Hepatocyte (in vitro differentiated cells): ENCODE data around the gene TEX13A.

Experiments
- EZH2phosphoT487 ChIP-seq: fragments of 200-600 bp; sonication (generic); IDR thresholded peaks from one replicate; pipeline ENCODE4 v1.6.1; 2018; ENCODE audit warnings: antibody characterized with exemption, mild to moderate bottlenecking, low read depth, moderate library complexity; ENCODE audit not compliant: unreplicated experiment, severe bottlenecking
- TF ChIP-seq, protein P1 (sequence below): fragments of 200-600 bp; sonication (generic); IDR thresholded peaks from 2 replicates; pipeline ENCODE4 v1.5.1; 2016; ENCODE audit warnings: antibody characterized with exemption, mild to moderate bottlenecking; ENCODE audit not compliant: poor library complexity

- TF ChIP-seq, protein P1, sequence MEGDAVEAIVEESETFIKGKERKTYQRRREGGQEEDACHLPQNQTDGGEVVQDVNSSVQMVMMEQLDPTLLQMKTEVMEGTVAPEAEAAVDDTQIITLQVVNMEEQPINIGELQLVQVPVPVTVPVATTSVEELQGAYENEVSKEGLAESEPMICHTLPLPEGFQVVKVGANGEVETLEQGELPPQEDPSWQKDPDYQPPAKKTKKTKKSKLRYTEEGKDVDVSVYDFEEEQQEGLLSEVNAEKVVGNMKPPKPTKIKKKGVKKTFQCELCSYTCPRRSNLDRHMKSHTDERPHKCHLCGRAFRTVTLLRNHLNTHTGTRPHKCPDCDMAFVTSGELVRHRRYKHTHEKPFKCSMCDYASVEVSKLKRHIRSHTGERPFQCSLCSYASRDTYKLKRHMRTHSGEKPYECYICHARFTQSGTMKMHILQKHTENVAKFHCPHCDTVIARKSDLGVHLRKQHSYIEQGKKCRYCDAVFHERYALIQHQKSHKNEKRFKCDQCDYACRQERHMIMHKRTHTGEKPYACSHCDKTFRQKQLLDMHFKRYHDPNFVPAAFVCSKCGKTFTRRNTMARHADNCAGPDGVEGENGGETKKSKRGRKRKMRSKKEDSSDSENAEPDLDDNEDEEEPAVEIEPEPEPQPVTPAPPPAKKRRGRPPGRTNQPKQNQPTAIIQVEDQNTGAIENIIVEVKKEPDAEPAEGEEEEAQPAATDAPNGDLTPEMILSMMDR = no peak
- TF ChIP-seq EZH2phosphoT487 = no peak
Observed at GRCh38 chrX:105210258-105210657, 10.2 kb downstream of the TEX13A start.
